Osteoblast (primary cell): ENCODE measurements around the gene CLEC16A. TPM values are rescaled to one million over a fixed set of nuclear protein-coding genes. Genes with fewer than 3 reads are reported as not detected.
A peak's percentile ranks its signal among the peaks of the same experiment; 100 is the strongest.

ENCODE experiments used
- DNase-seq: peaks from one replicate; pipeline ENCODE4 v3.0.0; 2011; ENCODE audit warnings: low spot score, mixed read lengths; ENCODE audit not compliant: insufficient read length; ENCODE audit errors: missing footprints
- H2AFZ ChIP-seq: 2 replicates; pipeline ENCODE4 v1.6.0; 2011; ENCODE audit warnings: mild to moderate bottlenecking, low read length
- H3K27ac ChIP-seq: 2 replicates; pipeline ENCODE4 v1.5.1; 2011; ENCODE audit warnings: mild to moderate bottlenecking, low read depth, low read length, moderate library complexity
- H3K27me3 ChIP-seq: 2 replicates; pipeline ENCODE4 v1.6.0; 2012; ENCODE audit warnings: mild to moderate bottlenecking, control low read depth, inconsistent platforms, low read length, moderate library complexity; ENCODE audit not compliant: insufficient read depth
- H3K36me3 ChIP-seq: 2 replicates; pipeline ENCODE4 v1.5.1; 2011; ENCODE audit warnings: mild to moderate bottlenecking, low read length, control low read depth, moderate library complexity; ENCODE audit not compliant: insufficient read depth
- H3K4me1 ChIP-seq: 2 replicates; pipeline ENCODE4 v1.5.1; 2011; ENCODE audit warnings: mild to moderate bottlenecking, low read length, control low read depth, moderate library complexity; ENCODE audit not compliant: insufficient read depth
- H3K4me2 ChIP-seq: 2 replicates; pipeline ENCODE4 v1.6.0; 2011; ENCODE audit warnings: mild to moderate bottlenecking, low read length; ENCODE audit not compliant: insufficient read depth
- H3K4me3 ChIP-seq: fragments of 200-600 bp; sonication (generic); 3 replicates; pipeline ENCODE4 v1.5.1; 2012; ENCODE audit warnings: mild to moderate bottlenecking, low read length, inconsistent platforms; ENCODE audit not compliant: insufficient read depth
- H3K79me2 ChIP-seq: 2 replicates; pipeline ENCODE4 v1.6.0; 2012; ENCODE audit warnings: mild to moderate bottlenecking, low read length, control low read depth, inconsistent platforms; ENCODE audit not compliant: insufficient read depth
- H3K9me3 ChIP-seq: 2 replicates; pipeline ENCODE4 v1.5.1; 2011; ENCODE audit warnings: low read depth, low read length, control low read depth
- H4K20me1 ChIP-seq: 2 replicates; pipeline ENCODE4 v1.6.0; 2012; ENCODE audit warnings: mild to moderate bottlenecking, low read length, control low read depth; ENCODE audit not compliant: insufficient read depth
- CTCF ChIP-seq: IDR thresholded peaks from 2 replicates; pipeline ENCODE4 v1.5.1; 2011; ENCODE audit warnings: mild to moderate bottlenecking, low read depth, low read length, moderate library complexity; ENCODE audit errors: extremely low read depth
- total RNA-seq: library from RNA; depleted of rRNA; stranded (reverse); fragments of >200 nt; gene quantifications from 2 replicates; pipeline ENCODE4 v1.2.3, GENCODE V29; 2012

CLEC16A gene
- total RNA-seq = 18.9 and 25.7 TPM in 2 replicates

GRCh38 chr16:10944249-10945064, at the start of gene CLEC16A:
CLEC16A (plus strand) TSS chr16:10944564; CDS start chr16:10944718, 154 bp downstream.
- peaks cover 55% of the 10 kb centered on the region for H3K4me1 ChIP-seq

GRCh38 chr16:10895053-10895946, 49.1 kb upstream of the CLEC16A start:
- no peak for TF ChIP-seq CTCF
- Histone ChIP-seq H3K27me3 (no peaks in the 10 kb centered on the region), H2AFZ (no peak overlapping the region), H3K36me3 (no peaks in the 10 kb centered on the region), H3K79me2 (no peaks in the 10 kb centered on the region), H4K20me1 (no peaks in the 10 kb centered on the region), H3K27ac (no peak overlapping the region), H3K4me3 (no peak overlapping the region), H3K4me1 (no peaks in the 10 kb centered on the region), H3K4me2 (no peak overlapping the region), H3K9me3 (no peaks in the 10 kb centered on the region)
- DNase-seq = peak; percentile 80

More at GRCh38 chr16:10944249-10945064, at the start of gene CLEC16A:
- Histone ChIP-seq H3K36me3 (no peaks in the 10 kb centered on the region), H3K27me3 (no peaks in the 10 kb centered on the region), H4K20me1 (peaks cover 49% of the 10 kb centered on the region), H3K4me3 (peak within 1 kb of the TSS; percentile 94), H3K4me2 (peak within 1 kb of the TSS; percentile 93), H3K79me2 (peaks cover 69% of the 10 kb centered on the region), H2AFZ (peak within 1 kb of the TSS; percentile 82), H3K27ac (peak within 1 kb of the TSS; percentile 55), H3K9me3 (no peaks in the 10 kb centered on the region)
- TF ChIP-seq CTCF = no peak
- peak; percentile 99 for DNase-seq

- no peak overlapping the region for H3K27ac ChIP-seq
- no peak overlapping the region for H2AFZ ChIP-seq
- H3K36me3 ChIP-seq = no peaks in the 10 kb centered on the region
- H3K4me1 ChIP-seq = no peaks in the 10 kb centered on the region
- no peak for TF ChIP-seq CTCF
- no peaks in the 10 kb centered on the region for H3K27me3 ChIP-seq
- H3K4me2 ChIP-seq = no peak overlapping the region
- no peak for DNase-seq
- H3K79me2 ChIP-seq = no peaks in the 10 kb centered on the region
- H3K9me3 ChIP-seq = no peaks in the 10 kb centered on the region
- H3K4me3 ChIP-seq = no peak overlapping the region
- H4K20me1 ChIP-seq = no peaks in the 10 kb centered on the region
These were observed 48.2 kb upstream of the CLEC16A start for GRCh38 chr16:10896165-10896564.

GRCh38 chr16:10896723-10897122, 47.6 kb upstream of the CLEC16A start:
- Histone ChIP-seq H3K4me1 (no peaks in the 10 kb centered on the region), H3K9me3 (no peaks in the 10 kb centered on the region), H3K36me3 (no peaks in the 10 kb centered on the region), H3K4me2 (no peak overlapping the region), H3K27ac (no peak overlapping the region), H2AFZ (no peak overlapping the region), H3K4me3 (no peak overlapping the region), H4K20me1 (no peaks in the 10 kb centered on the region), H3K27me3 (no peaks in the 10 kb centered on the region), H3K79me2 (no peaks in the 10 kb centered on the region)
- DNase-seq = no peak
- TF ChIP-seq CTCF = no peak
